ACC112 (cell line): ENCODE results near the gene RING1.

Experiments
- H2AFZ ChIP-seq: fragments of 200-600 bp; sonication (generic); one replicate; pipeline ENCODE4 v1.6.0; 2017; ENCODE audit warnings: antibody characterized with exemption, low read length; ENCODE audit not compliant: unreplicated experiment
- H3K27ac ChIP-seq: fragments of 200-600 bp; sonication (generic); 2 replicates; pipeline ENCODE4 v1.5.1; 2014; ENCODE audit warnings: low read depth, mild to moderate bottlenecking, antibody characterized with exemption, low read length, moderate library complexity
- H3K27me3 ChIP-seq: fragments of 200-600 bp; sonication (generic); 2 replicates; pipeline ENCODE4 v1.6.1; 2014; ENCODE audit warnings: mild to moderate bottlenecking, antibody characterized with exemption, low read length, moderate library complexity, mixed read lengths; ENCODE audit not compliant: insufficient read depth
- H3K36me3 ChIP-seq: fragments of 200-600 bp; sonication (generic); 2 replicates; pipeline ENCODE4 v1.6.1; 2016; ENCODE audit warnings: mild to moderate bottlenecking, antibody characterized with exemption, low read length, moderate library complexity, mixed read lengths; ENCODE audit not compliant: insufficient read depth
- H3K4me1 ChIP-seq: fragments of 200-600 bp; sonication (generic); one replicate; pipeline ENCODE4 v1.6.1; 2016; ENCODE audit warnings: low read length, mixed read lengths; ENCODE audit not compliant: insufficient read depth, unreplicated experiment, control insufficient read depth
- H3K4me3 ChIP-seq: fragments of 200-600 bp; sonication (generic); 2 replicates; pipeline ENCODE4 v1.5.1; 2014; ENCODE audit warnings: mild to moderate bottlenecking, low read depth, low read length
- H3K79me2 ChIP-seq: fragments of 200-600 bp; sonication (generic); one replicate; pipeline ENCODE4 v1.6.0; 2016; ENCODE audit warnings: low read length; ENCODE audit not compliant: control insufficient read depth, unreplicated experiment, insufficient read depth

RING1 gene

DNA sequence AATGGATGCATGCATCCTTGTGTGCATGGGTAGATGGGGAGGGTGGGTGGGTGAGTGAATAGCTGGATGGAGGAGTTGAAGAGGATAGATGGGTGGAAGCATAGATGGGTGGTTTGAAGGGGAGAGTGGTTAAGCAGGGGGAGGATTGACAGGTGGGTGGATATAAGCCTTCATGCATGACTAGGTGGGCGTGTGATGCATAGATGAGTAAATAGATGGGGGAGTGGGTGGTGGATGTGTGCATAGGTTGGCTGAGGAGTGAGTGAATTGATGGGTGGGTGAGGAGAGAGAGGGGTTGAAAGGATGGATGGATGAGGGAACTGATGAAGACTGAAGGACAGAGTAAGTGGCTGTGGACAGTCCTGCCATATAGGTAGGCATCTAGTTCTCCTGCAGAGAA, 20.5 kb upstream of the RING1 start:
- H3K4me3 ChIP-seq: no peak overlapping the region
- no peak overlapping the region for H3K27ac ChIP-seq
- H3K27me3 ChIP-seq: peaks cover 22% of the 10 kb centered on the region
- no peaks in the 10 kb centered on the region for H3K36me3 ChIP-seq
- H3K79me2 ChIP-seq: no peaks in the 10 kb centered on the region
- peaks cover 8% of the 10 kb centered on the region for H3K4me1 ChIP-seq
- H2AFZ ChIP-seq: no peak overlapping the region

GRCh38 chr6:33189164-33189563, 19.1 kb upstream of the RING1 start:
- H2AFZ ChIP-seq: no peak overlapping the region
- H3K4me3 ChIP-seq: no peak overlapping the region
- H3K27ac ChIP-seq: no peak overlapping the region
- H3K36me3 ChIP-seq: 0 out of 2 replicates have a peak, but pooled peaks cover under 1% of the 10 kb centered on the region
- no peaks in the 10 kb centered on the region for H3K79me2 ChIP-seq
- H3K4me1 ChIP-seq: peaks cover 8% of the 10 kb centered on the region
- H3K27me3 ChIP-seq: peaks cover 24% of the 10 kb centered on the region

DNA sequence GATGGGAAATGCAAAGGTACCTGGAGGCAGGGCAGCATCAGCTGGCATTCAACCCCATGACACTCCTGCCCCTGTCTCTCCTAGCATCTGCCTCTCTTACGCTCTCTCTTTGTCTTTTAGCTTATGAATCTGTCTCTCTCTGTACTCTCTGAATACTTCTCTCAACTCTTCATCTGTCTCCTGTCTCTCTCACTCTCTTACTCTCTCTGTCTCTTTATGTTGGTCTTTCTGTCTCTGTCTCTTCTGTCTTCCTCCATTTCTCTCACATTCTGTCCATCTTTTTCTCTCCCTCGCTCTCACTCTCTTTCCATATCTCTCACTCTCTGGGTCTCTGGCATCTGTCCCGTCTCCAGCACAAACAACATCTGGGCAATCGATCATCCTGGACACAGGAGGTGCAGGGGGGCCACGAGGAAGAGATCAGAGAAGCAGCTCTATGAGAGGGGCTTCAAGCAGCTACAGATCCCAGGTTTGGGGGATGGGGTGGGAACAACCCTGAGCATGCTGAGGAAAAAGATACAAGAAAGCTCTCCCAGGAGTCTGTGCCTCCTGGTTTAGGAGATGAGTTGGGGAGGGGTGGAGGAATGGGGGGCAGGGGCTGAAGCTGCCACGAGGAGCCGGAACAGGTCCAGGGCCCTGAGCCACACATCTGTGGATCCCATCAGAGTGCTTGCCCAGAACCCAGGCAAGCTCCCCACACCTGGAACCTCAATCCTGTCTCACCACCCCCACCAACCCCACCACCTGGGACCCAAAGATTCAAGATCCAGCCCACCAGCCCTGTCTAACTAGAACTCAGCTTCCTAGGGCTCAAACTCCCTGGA, 18.5 kb upstream of the RING1 start:
- Histone ChIP-seq H2AFZ (no peak overlapping the region), H3K4me1 (peaks cover 8% of the 10 kb centered on the region), H3K27ac (no peak overlapping the region), H3K27me3 (peaks cover 24% of the 10 kb centered on the region), H3K4me3 (no peak overlapping the region), H3K36me3 (peaks cover 7% of the 10 kb centered on the region; the same call in 1 of the 2 replicates), H3K79me2 (no peaks in the 10 kb centered on the region)

- Histone ChIP-seq H3K27me3 (peaks cover 24% of the 10 kb centered on the region), H3K4me1 (peaks cover 8% of the 10 kb centered on the region), H3K4me3 (no peak overlapping the region), H3K27ac (no peak overlapping the region), H2AFZ (no peak overlapping the region), H3K36me3 (peaks cover 13% of the 10 kb centered on the region; the same call in 1 of the 2 replicates), H3K79me2 (no peaks in the 10 kb centered on the region)
Observed at GRCh38 chr6:33190504-33191107, 17.7 kb upstream of the RING1 start.

DNA sequence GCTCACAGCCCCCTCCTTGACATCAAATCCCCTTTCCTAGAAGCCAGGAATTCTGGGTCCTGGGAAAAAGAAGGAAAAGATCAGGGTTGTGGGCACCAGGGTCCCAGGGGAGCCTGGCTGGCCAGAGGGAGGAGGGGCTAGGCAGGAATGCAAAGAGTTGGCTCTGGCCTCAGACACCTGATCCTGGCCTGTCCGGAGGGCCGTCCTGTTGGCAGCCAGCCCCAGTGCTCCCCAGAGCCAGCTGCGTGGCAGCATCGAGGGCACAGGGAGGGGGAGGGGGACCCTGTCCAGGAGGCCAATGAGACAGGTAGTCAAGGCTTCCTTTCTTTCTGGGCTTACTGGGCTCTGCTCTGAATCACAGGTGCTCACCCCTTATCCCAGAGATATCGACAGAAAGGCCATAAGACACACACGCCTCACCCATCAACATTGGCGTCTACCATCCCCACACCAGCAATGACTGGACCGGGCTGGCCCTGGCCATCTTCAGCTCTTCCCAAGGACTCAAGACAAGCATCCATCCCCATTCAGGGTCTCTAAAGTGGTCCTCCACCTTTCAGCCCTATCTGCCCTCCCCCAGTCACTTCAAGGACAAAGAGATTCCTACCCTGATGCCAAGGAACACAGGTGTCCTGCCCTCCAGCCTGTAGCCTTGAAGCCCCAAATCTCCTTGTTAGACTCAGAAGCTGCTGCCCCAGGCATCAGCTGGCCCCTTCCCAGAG, 16.8 kb upstream of the RING1 start:
- H3K4me3 ChIP-seq: no peak overlapping the region
- no peak overlapping the region for H3K27ac ChIP-seq
- H3K79me2 ChIP-seq: no peaks in the 10 kb centered on the region
- H2AFZ ChIP-seq: no peak overlapping the region
- peaks cover 8% of the 10 kb centered on the region for H3K4me1 ChIP-seq
- H3K36me3 ChIP-seq: peaks cover 16% of the 10 kb centered on the region; the same call in 1 of the 2 replicates
- H3K27me3 ChIP-seq: peaks cover 24% of the 10 kb centered on the region

- H3K79me2 ChIP-seq: no peaks in the 10 kb centered on the region
- H3K4me1 ChIP-seq: peaks cover 8% of the 10 kb centered on the region
- H3K4me3 ChIP-seq: peak within 1 kb of the TSS; percentile 47; the same call in 1 of the 2 replicates
- peaks cover 16% of the 10 kb centered on the region; the same call in 1 of the 2 replicates for H3K36me3 ChIP-seq
- H3K27ac ChIP-seq: no peak within 1 kb of the TSS
- H3K27me3 ChIP-seq: peaks cover 24% of the 10 kb centered on the region
- no peak within 1 kb of the TSS for H2AFZ ChIP-seq
Observed at GRCh38 chr6:33192105-33192646, 16.1 kb upstream of the RING1 start, which contains the start of gene COL11A2. TSS of gene COL11A2 (minus strand) at chr6:33192467. CDS start at chr6:33192240, 227 bp downstream.

DNA sequence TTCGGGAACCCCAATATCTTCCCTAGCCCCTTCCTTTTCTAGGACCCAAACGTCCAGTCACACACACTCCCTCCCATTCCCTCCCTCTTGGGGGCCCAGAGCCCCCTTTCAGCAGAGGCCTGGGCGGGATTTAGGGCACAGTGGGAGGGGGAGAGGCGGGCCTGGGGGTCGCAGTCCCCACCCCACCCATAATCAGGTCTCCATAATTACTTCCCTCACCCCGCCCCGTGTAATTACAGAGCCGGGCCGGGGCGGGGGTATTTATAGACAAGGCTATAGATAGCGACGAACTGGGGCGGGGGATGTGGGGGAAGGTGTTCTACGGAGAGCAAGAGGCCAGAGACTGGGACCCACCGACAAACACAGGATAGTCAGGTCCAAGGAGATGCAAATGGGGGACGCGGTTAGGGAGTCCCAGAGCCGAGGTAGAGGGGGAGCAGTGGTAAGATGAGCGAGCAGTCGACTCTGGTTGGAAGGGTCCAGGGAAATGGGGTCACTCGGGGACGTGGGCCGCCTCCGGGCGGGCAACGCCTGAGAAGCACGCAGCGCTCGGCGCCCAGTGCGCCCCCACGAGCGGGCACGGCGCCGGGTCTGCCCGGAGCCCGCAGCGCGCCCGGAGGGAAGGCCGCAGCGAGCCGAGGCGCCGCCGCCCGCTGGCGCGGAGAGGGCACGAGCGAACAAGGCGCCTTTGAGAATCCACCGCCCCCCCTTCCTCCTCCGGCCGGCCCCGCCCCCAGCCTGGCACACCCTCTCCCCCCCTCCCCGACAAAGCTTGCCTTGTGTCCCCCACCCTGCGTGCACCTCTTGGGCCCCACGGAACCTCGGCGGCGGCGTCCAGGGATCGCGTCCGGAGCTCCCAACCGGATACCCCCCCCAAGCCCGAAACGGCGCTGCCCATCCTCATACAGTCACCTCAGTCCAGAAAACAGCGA, 15.4 kb upstream of the RING1 start:
- peaks cover 12% of the 10 kb centered on the region for H3K4me1 ChIP-seq
- H3K27ac ChIP-seq: no peak overlapping the region
- H3K36me3 ChIP-seq: peaks cover 16% of the 10 kb centered on the region; the same call in 1 of the 2 replicates
- no peak overlapping the region for H2AFZ ChIP-seq
- H3K27me3 ChIP-seq: peaks cover 24% of the 10 kb centered on the region
- peak overlapping the region; percentile 47; the same call in 1 of the 2 replicates for H3K4me3 ChIP-seq
- H3K79me2 ChIP-seq: no peaks in the 10 kb centered on the region

DNA sequence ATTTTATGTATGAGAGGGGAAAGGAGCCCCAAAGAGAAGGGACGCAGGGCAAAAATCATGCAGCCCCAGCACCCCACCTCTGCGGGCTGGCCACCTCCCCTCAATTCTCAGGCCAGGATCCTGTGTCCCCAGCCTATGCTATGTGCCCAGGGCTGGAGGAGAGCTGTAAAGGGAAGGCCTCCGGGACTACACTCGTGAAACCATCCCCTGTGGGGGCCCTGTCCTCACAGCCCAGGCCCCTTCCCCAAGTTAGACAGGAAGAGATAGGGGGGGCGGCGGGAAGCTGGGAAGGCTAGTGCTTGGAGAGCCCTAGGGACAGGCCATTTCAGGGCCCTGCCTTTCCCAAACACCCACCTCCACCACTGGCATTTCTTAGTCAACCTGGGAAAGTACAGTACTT, 14.7 kb upstream of the RING1 start:
- Histone ChIP-seq H2AFZ (no peak overlapping the region), H3K36me3 (peaks cover 16% of the 10 kb centered on the region; the same call in 1 of the 2 replicates), H3K4me1 (peaks cover 18% of the 10 kb centered on the region), H3K4me3 (no peak overlapping the region), H3K27me3 (peaks cover 24% of the 10 kb centered on the region), H3K27ac (no peak overlapping the region), H3K79me2 (no peaks in the 10 kb centered on the region)

DNA sequence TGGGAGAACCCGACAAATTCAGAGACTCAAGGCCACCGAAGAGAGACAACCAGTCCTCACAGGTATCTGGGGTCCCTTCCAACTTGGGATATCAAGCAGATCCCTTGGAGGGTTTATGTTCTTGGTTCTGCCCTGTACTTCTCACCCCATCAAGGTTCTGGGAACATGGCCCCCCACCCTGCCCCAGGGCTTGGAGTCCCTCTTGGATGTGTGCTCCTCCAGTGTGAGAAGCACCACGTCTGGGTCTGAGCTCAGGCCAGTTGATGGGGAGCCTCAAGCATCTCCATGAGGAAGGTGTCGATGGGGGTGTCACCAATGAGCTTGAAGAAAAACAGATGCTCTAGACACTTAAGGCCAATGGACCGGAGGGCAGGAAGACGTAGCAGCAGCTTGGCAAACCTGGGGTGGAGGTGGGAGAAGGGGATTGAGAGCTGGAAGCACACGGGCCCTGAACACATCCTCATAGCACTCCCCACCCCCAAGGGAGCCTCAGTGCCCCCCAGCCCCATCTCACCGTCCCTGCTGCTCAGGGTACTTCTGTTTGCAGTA, 13.8 kb upstream of the RING1 start:
- Histone ChIP-seq H3K27me3 (peaks cover 24% of the 10 kb centered on the region), H3K36me3 (peaks cover 16% of the 10 kb centered on the region; the same call in 1 of the 2 replicates), H2AFZ (no peak overlapping the region), H3K27ac (no peak overlapping the region), H3K4me1 (peaks cover 22% of the 10 kb centered on the region), H3K79me2 (peaks cover 8% of the 10 kb centered on the region), H3K4me3 (no peak overlapping the region)
